Prostate gland (tissue), 2 donors: ENCODE data around the gene PCBP4.

Experiments
- CTCF ChIP-seq, 4 experiments: fragments of 200-600 bp in 2 of 4; fragments of 450-650 bp in 2 of 4; sonication (generic) in 2 of 4; IDR thresholded peaks; 1 replicate in 3 of 4; 2 replicates in 1 of 4; pipeline ENCODE4 v1.5.1; 2016 to 2019; ENCODE audit warnings: antibody characterized with exemption in 4 of 4, mild to moderate bottlenecking in 2 of 4, moderate library complexity in 2 of 4
- POLR2A ChIP-seq: fragments of 450-650 bp; IDR thresholded peaks from one replicate; pipeline ENCODE4 v1.6.1; 2016; ENCODE audit warnings: antibody characterized with exemption, mild to moderate bottlenecking

- TF ChIP-seq POLR2A = no peak
- no peak for TF ChIP-seq CTCF (IDR thresholded peaks at IDR 0.05)
These were observed 13.1 kb downstream of the PCBP4 start for GRCh38 chr3:51954105-51954504.
